Effector memory CD8-positive, alpha-beta T cell (primary cell): ENCODE measurements around the gene PTPRK.

Experiments
- ATAC-seq: fragments of 150-1000 bp; cut with Tn5 transposase; replicated peaks from 2 replicates; pipeline ENCODE4 v1.10.0; 2021; ENCODE audit warnings: mild to moderate bottlenecking, moderate library complexity
- DNase-seq, 3 experiments: peaks; one replicate each; pipeline ENCODE4 v3.0.0; 2021
- H3K27ac Mint-ChIP-seq, 2 donors: one replicate each; pipeline ENCODE4 v1.8.0; 2022; ENCODE audit warnings: mild to moderate bottlenecking in 2 of 2, mixed read lengths in 2 of 2, moderate library complexity in 2 of 2
- H3K27me3 Mint-ChIP-seq, 2 donors: one replicate each; pipeline ENCODE4 v1.8.0; 2022; ENCODE audit warnings: mixed read lengths in 2 of 2
- H3K36me3 Mint-ChIP-seq: one replicate; pipeline ENCODE4 v1.8.0; 2022; ENCODE audit warnings: mild to moderate bottlenecking, moderate library complexity, mixed read lengths; ENCODE audit not compliant: insufficient read depth
- H3K4me1 Mint-ChIP-seq, 2 donors: one replicate each; pipeline ENCODE4 v1.8.0; 2022; ENCODE audit warnings: low read depth in 2 of 2, mixed read lengths in 2 of 2
- H3K4me3 Mint-ChIP-seq, 2 donors: one replicate each; pipeline ENCODE4 v1.8.0; 2022; ENCODE audit warnings: mild to moderate bottlenecking in 2 of 2, mixed read lengths in 2 of 2, moderate library complexity in 2 of 2
- H3K9me3 Mint-ChIP-seq, 2 donors: one replicate each; pipeline ENCODE4 v1.8.0; 2022; ENCODE audit warnings: mixed read lengths in 2 of 2

PTPRK gene

GRCh38 chr6:128346569-128346968 is 173.8 kb downstream of the PTPRK start:
- Mint-ChIP-seq H3K36me3 (no peaks in the 10 kb centered on the region), H3K27me3 (peaks cover 17 to 21% of the 10 kb centered on the region in 2 donors), H3K4me3 (no peak overlapping the region), H3K27ac (no peak overlapping the region), H3K4me1 (no peaks in the 10 kb centered on the region), H3K9me3 (no peaks in the 10 kb centered on the region)
- ATAC-seq = no peak
- DNase-seq = no peak

DNA sequence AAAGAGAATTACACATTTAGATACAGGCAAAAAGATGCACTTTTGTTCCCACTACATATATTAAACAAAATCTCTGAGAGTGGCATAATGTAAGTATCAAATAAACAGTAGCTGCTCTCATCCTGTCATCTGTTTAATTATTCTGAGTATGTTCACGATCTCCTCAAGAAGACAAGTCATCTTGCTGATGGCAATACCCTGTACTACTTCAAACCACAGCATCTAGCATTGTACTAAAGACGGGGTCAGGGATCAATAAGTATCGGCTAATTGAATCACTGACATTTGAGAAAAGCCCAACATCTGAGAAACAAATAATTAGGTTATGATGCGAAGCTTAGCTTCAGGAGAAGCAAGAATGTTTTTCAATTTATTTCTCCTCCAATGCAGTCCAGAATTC is 175.1 kb downstream of the PTPRK start:
- ATAC-seq (no peak), DNase-seq (no peak)
- no peak overlapping the region for H3K4me3 Mint-ChIP-seq
- no peaks in the 10 kb centered on the region for H3K36me3 Mint-ChIP-seq
- no peaks in the 10 kb centered on the region for H3K9me3 Mint-ChIP-seq
- H3K27ac Mint-ChIP-seq = no peak overlapping the region
- no peaks in the 10 kb centered on the region for H3K4me1 Mint-ChIP-seq
- H3K27me3 Mint-ChIP-seq = peaks cover 17 to 21% of the 10 kb centered on the region in 2 donors

DNA sequence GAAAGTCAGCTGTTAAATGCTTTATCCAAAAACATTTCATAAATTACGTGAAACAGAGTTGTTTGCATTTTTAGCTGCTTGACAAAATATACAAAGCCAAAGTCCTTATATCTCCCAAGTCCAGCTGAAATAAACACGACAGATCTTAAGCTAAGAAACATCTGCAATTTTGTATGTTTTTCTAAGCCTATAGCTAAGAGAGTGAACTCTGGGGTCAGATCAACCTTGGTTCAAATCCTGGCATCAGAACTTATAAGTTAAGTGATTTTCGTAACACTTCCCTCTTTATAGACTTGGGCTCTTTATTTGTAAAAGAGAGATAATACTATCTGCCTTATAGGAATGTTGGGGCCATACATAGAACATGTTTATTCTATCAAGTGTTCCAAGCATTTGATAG is 176.7 kb downstream of the PTPRK start:
- no peak overlapping the region for H3K4me3 Mint-ChIP-seq
- no peaks in the 10 kb centered on the region for H3K4me1 Mint-ChIP-seq
- H3K27me3 Mint-ChIP-seq = peaks cover 17 to 21% of the 10 kb centered on the region in 2 donors
- no peak overlapping the region for H3K27ac Mint-ChIP-seq
- no peaks in the 10 kb centered on the region for H3K9me3 Mint-ChIP-seq
- no peaks in the 10 kb centered on the region for H3K36me3 Mint-ChIP-seq
- ATAC-seq = no peak
- DNase-seq = no peak

DNA sequence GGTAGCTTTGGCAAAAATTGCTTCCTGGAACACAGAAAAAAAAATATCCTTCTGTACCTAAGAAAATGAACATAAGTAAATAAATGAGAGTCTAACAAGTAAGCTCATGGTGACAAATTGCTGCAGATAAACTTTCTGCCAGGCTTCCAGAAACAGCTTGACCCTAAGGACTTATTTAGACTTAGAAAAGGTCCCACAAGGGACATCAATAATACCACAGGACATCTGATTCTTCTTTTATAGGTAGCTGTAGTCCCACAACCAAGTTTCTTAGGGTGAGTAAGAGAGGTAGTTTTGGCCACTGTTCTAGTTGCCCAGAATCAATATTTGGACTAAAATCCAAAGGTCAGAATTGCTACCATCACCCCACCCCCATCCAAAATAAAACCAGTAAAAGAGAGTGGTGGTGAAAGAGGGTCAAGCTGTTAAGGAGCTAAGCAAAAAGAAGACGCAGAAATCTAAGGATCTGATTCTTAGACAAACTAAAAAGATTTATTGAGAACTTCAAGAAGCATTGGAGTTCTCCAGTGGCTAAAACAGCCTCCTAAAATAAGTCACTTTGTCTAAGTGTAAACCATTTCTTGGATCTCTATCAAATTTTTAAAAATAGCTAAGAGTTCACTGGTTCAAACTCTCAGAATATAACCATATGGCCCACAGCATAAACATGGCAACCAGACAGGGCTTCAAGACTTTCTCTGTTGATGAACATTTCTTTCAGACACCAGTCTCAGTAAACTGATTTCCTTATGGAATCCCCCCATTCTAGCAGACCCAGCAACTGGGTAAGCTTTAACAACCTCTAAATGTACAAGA is 180.6 kb downstream of the PTPRK start:
- Mint-ChIP-seq H3K27me3 (peaks cover 7 to 10% of the 10 kb centered on the region in 2 donors), H3K4me3 (no peak overlapping the region), H3K27ac (no peak overlapping the region), H3K4me1 (no peaks in the 10 kb centered on the region), H3K9me3 (no peaks in the 10 kb centered on the region), H3K36me3 (no peaks in the 10 kb centered on the region)
- DNase-seq = no peak
- no peak for ATAC-seq

DNA sequence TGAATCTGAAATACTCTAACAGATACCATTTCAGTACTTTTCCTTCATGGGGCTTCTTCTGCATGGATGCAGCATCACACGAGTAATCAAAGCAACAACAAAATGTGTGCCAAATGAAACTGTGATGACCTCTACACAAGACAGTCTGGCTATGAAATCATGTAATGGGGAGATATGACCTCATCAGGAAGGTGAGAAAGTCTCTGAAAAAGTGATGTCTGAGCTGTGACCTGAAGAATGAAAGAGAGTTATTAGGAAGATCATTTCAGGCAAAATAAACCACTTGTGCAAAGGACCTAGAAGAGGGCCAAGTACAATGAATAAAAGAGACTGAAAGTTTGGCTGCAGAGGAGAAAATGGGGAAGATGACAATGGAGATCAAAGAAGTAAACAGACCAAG is 182.8 kb downstream of the PTPRK start:
- Mint-ChIP-seq H3K27me3 (peaks cover 0 to 3% of the 10 kb centered on the region in 2 donors), H3K27ac (no peak overlapping the region), H3K4me3 (no peak overlapping the region), H3K4me1 (no peaks in the 10 kb centered on the region), H3K9me3 (no peaks in the 10 kb centered on the region), H3K36me3 (no peaks in the 10 kb centered on the region)
- ATAC-seq (no peak), DNase-seq (no peak)

GRCh38 chr6:128336436-128337095 is 183.8 kb downstream of the PTPRK start:
- H3K4me1 Mint-ChIP-seq = no peaks in the 10 kb centered on the region
- H3K36me3 Mint-ChIP-seq = no peaks in the 10 kb centered on the region
- H3K9me3 Mint-ChIP-seq = no peaks in the 10 kb centered on the region
- no peak overlapping the region for H3K27ac Mint-ChIP-seq
- H3K4me3 Mint-ChIP-seq = no peak overlapping the region
- no peak for ATAC-seq
- DNase-seq = no peak
- peaks cover 0 to 10% of the 10 kb centered on the region in 2 donors for H3K27me3 Mint-ChIP-seq

DNA sequence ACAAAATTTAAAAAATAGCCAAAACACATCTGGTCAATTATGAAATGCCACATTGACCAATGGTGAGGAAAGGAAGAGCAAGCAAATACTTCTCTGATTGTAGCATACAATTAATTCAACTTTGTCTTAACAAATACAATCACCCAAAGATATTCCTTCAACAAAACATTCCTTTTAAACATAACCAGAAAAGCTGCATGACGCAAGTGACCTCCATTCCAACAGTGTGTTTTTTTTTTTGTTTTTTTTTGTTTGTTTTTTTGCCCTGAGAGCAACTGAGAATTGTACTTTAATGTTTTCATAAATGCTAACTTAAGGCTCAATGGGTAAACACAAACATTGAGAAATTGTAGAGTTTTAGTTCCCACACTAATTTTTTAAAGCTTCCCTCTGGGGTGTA is 184.4 kb downstream of the PTPRK start:
- Mint-ChIP-seq H3K4me3 (no peak overlapping the region), H3K27ac (no peak overlapping the region), H3K36me3 (no peaks in the 10 kb centered on the region), H3K9me3 (no peaks in the 10 kb centered on the region), H3K27me3 (peaks cover 0 to 10% of the 10 kb centered on the region in 2 donors), H3K4me1 (no peaks in the 10 kb centered on the region)
- no peak for DNase-seq
- ATAC-seq = no peak

GRCh38 chr6:128333581-128334223 is 186.7 kb downstream of the PTPRK start:
- Mint-ChIP-seq H3K27ac (no peak overlapping the region), H3K9me3 (no peaks in the 10 kb centered on the region), H3K4me1 (no peaks in the 10 kb centered on the region), H3K4me3 (no peak overlapping the region), H3K27me3 (peaks cover 0 to 16% of the 10 kb centered on the region in 2 donors), H3K36me3 (no peaks in the 10 kb centered on the region)
- ATAC-seq = no peak
- DNase-seq = no peak

GRCh38 chr6:128327890-128328289 is 192.5 kb downstream of the PTPRK start:
- no peak overlapping the region for H3K27ac Mint-ChIP-seq
- ATAC-seq (peak; percentile 75), DNase-seq (peak; percentile 26 to 35 (median 29))
- H3K9me3 Mint-ChIP-seq = no peaks in the 10 kb centered on the region
- no peak overlapping the region for H3K4me3 Mint-ChIP-seq
- H3K27me3 Mint-ChIP-seq = peaks cover 0 to 15% of the 10 kb centered on the region in 2 donors
- H3K36me3 Mint-ChIP-seq = no peaks in the 10 kb centered on the region
- no peaks in the 10 kb centered on the region for H3K4me1 Mint-ChIP-seq

GRCh38 chr6:128323011-128323410 is 197.4 kb downstream of the PTPRK start:
- Mint-ChIP-seq H3K27me3 (no peaks in the 10 kb centered on the region), H3K4me3 (no peak overlapping the region), H3K36me3 (no peaks in the 10 kb centered on the region), H3K27ac (no peak overlapping the region), H3K4me1 (no peaks in the 10 kb centered on the region), H3K9me3 (no peaks in the 10 kb centered on the region)
- DNase-seq = no peak
- ATAC-seq = no peak

DNA sequence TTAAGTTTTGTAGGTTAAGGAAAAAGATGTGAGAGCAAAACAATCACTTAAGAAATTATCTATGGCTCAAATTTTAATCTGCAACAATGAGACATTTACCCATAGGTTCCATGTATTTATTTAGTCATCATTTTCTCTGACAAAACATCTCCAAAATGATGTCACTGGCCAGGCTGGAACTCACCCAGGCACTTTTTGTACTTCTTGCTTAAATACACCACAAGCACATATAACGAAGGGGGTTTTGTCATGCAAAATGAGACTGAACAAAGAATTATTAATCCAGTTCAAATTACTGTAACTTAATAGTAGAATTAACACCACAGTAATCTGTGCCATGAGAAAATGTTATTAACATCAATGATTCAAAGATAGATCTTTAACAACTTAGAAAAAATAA is 200.5 kb downstream of the PTPRK start:
- Mint-ChIP-seq H3K27me3 (no peaks in the 10 kb centered on the region), H3K4me3 (no peak overlapping the region), H3K36me3 (no peaks in the 10 kb centered on the region), H3K27ac (no peak overlapping the region), H3K4me1 (no peaks in the 10 kb centered on the region), H3K9me3 (no peaks in the 10 kb centered on the region)
- ATAC-seq (no peak), DNase-seq (no peak)

DNA sequence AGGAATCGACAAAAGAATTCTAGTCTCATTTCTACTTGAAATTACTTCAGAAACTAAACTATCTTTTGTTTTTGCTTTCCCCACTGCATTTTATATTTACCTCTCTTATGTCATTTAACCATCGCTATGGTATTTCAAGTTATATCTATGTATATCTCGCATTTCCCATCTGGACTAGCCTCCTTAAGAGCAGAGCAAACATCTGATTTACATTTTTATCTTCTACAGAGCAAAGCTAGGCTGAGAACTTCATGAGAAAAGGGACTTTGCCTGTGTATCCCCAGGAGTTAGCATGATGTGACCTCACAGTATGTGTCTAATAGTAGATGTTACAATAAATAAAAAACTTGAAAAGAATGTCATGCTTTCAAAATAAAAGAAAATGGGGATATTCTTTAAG is 201.2 kb downstream of the PTPRK start:
- no peaks in the 10 kb centered on the region for H3K27me3 Mint-ChIP-seq
- H3K9me3 Mint-ChIP-seq = no peaks in the 10 kb centered on the region
- no peaks in the 10 kb centered on the region for H3K4me1 Mint-ChIP-seq
- DNase-seq (no peak), ATAC-seq (no peak)
- H3K27ac Mint-ChIP-seq = no peak overlapping the region
- no peaks in the 10 kb centered on the region for H3K36me3 Mint-ChIP-seq
- H3K4me3 Mint-ChIP-seq = no peak overlapping the region

DNA sequence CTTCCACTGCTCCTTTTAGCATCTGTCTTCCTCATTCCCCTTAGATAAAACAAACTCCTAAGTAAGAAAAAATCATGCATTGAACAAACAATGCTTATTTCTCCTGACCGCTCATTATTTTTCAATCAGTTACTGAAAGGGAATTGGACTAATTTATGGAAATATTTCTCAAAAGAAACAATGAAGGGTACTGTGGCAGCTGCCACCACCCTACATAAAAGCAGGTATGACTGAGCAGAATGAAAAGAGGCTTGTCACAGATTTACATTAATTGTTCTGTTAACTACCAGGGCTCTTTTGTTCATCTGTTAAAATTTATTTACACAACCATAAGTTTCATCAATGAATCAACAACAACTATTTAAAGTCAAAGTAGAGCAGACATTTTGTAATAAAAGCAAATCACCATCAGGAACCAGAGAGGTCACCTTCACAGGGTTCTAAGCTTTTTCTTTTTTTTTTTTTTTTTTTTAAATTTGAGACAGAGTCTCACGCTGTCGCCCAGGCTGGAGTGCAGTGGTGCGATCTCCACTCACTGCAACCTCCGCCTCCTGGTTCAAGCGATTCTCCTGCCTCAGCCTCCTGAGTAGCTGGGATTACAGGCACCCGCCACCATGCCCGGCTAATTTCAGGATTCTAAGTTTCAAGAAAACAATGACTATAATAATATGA is 204.0 kb downstream of the PTPRK start:
- peaks cover 2 to 3% of the 10 kb centered on the region in 2 donors for H3K4me1 Mint-ChIP-seq
- no peaks in the 10 kb centered on the region for H3K36me3 Mint-ChIP-seq
- H3K4me3 Mint-ChIP-seq = no peak overlapping the region
- no peak overlapping the region for H3K27ac Mint-ChIP-seq
- no peaks in the 10 kb centered on the region for H3K27me3 Mint-ChIP-seq
- ATAC-seq (no peak), DNase-seq (no peak)
- H3K9me3 Mint-ChIP-seq = no peaks in the 10 kb centered on the region
